ENCODE results near the gene HDAC3. TPM values are rescaled to one million over a fixed set of nuclear protein-coding genes. Genes with fewer than 3 reads are reported as not detected.

Gene HDAC3
- total RNA-seq, 2 experiments from 2014 or later, result 83.6 to 85.4 TPM

DNA sequence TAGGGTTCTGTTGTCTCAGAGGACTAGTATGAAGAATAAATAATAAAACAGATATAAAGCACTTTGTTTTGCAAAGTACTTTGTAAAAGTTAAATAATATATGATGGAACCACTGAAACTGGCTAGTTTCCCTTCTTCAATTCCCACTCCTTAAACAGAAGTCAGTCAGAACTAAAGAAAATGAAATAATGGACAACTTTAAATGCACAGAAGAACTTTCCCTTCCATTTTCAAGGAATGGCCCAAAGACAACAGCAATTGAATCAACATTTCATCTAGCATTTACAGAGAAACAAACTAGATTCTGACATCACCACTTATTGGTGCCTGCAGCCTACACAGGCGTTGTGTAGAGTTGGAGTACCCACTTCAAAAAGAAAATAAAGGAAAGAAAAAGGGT lies 34.0 kb downstream of the HDAC3 start:
- peaks cover 87% of the 10 kb centered on the region for H3K79me2 ChIP-seq (ENCODE audit: insufficient read depth, low read depth, low read length)
- no peak for TF ChIP-seq CTCF (conservative IDR thresholded peaks at IDR 0.05; ENCODE audit: low read length)
- peaks cover 16% of the 10 kb centered on the region; the same call in 1 of the 2 replicates for H3K36me3 ChIP-seq (ENCODE audit: insufficient read depth, low read length)
- no peaks in the 10 kb centered on the region for H3K9me3 ChIP-seq (ENCODE audit: low read length)
- no peak overlapping the region for H3K27ac ChIP-seq (ENCODE audit: low read depth, low read length, poor library complexity, severe bottlenecking)
- POLR2A ChIA-PET, result interaction anchor here (0.6 to 1.8 kb wide), 4 partner anchors 10 to 92 kb away, joined by 4 to 7 read pairs (median 6); no protein-coding TSS in a partner anchor
- CTCF ChIA-PET (ENCODE audit: unreplicated experiment), result interaction anchor here (1.2 kb wide), 1 partner anchor 10 kb away, joined by 3 read pairs; no protein-coding TSS in a partner anchor
- no TSS peak for BruUV-seq (replicated peaks)
- H2AFZ ChIP-seq (ENCODE audit: low read length), result no peak overlapping the region
- H3K4me2 ChIP-seq (ENCODE audit: low read length), result no peak overlapping the region
- intact Hi-C loops (cut with micrococcal nuclease; ENCODE audit: unreplicated experiment), result no loop called here
- no peak overlapping the region for H3K4me3 ChIP-seq (ENCODE audit: low read depth, low read length, poor library complexity, severe bottlenecking)
- no peaks in the 10 kb centered on the region for H3K9me2 ChIP-seq (ENCODE audit: insufficient read depth, low read length)
- H4K20me1 ChIP-seq (ENCODE audit: insufficient read depth, low read length), result peaks cover 17% of the 10 kb centered on the region
- peaks cover 52% of the 10 kb centered on the region for H3K4me1 ChIP-seq (ENCODE audit: insufficient read depth, low read length, poor library complexity, severe bottlenecking)
- no peak for DNase-seq (ENCODE audit: low spot score)

DNA sequence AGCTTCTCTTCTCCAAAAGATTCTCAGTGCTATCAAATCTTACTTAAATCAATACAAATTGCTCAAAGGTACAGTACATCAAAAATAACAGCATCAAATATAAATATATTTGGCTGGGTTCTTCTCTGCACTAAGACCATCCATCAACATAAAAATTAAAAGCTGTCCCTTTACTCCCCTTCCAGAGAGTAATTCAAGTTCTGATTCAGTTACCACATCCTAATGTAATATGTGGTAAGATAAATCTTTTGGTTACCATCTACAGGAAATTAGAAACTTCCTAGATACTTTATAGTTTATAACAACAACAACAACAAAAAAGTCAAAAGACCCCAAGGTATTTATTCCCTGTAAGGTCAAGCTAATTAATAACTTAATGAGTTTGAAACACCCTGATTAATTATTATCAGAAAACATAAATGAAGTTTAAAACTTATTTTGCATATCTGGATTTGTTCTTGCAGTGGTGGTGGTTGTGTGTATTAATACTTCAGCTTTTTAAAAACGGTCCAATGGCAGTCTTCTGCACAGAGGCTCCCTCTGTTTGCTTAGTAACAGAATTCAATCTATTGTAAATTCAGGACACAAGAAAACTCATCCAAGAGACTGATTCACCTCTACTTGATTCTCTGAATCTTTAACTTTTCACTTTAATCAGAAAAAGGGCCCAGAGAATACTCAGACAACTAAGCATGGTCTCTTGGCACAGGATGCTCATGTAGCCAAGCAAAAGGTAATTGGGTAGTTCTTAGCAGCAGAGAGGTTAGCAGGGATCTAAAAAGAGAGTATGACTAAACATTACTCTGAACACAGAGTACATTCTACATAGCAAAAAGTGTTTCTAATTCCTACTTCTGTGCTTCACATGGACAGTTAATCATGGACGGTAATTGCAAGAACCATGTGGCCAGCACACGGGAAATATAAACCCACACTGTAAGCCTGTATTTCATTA lies 38.0 kb downstream of the HDAC3 start:
- no peak for TF ChIP-seq EZH2phosphoT487 (IDR thresholded peaks at IDR 0.05; ENCODE audit: borderline replicate concordance, low read depth, low read length)
- no peak for TF ChIP-seq CTCF (conservative IDR thresholded peaks at IDR 0.05; ENCODE audit: low read length)
- Histone ChIP-seq H3K79me2 (ENCODE audit: insufficient read depth, low read depth, low read length) (peaks cover 70% of the 10 kb centered on the region), H3K27ac (ENCODE audit: low read depth, low read length, poor library complexity, severe bottlenecking) (no peak overlapping the region), H3K4me3 (ENCODE audit: low read depth, low read length, poor library complexity, severe bottlenecking) (no peak overlapping the region), H3K9me3 (ENCODE audit: low read length) (no peaks in the 10 kb centered on the region), H3K9me2 (ENCODE audit: insufficient read depth, low read length) (no peaks in the 10 kb centered on the region), H4K20me1 (ENCODE audit: insufficient read depth, low read length) (no peaks in the 10 kb centered on the region), H3K4me2 (ENCODE audit: low read length) (no peak overlapping the region), H3K36me3 (ENCODE audit: insufficient read depth, low read length) (peaks cover 32% of the 10 kb centered on the region), H2AFZ (ENCODE audit: low read length) (no peak overlapping the region), H3K4me1 (ENCODE audit: insufficient read depth, low read length, poor library complexity, severe bottlenecking) (peaks cover 22% of the 10 kb centered on the region)
- intact Hi-C loops (cut with micrococcal nuclease; ENCODE audit: unreplicated experiment), result no loop called here
- no peak for DNase-seq (ENCODE audit: low spot score)
- BruUV-seq (replicated peaks), result no TSS peak
- ChIA-PET POLR2A (interaction anchor here (0.6 to 2.1 kb wide), 7 partner anchors 8 to 994 kb away, joined by 3 to 14 read pairs (median 3); no protein-coding TSS in a partner anchor), CTCF (ENCODE audit: unreplicated experiment) (no interaction called here)

DNA sequence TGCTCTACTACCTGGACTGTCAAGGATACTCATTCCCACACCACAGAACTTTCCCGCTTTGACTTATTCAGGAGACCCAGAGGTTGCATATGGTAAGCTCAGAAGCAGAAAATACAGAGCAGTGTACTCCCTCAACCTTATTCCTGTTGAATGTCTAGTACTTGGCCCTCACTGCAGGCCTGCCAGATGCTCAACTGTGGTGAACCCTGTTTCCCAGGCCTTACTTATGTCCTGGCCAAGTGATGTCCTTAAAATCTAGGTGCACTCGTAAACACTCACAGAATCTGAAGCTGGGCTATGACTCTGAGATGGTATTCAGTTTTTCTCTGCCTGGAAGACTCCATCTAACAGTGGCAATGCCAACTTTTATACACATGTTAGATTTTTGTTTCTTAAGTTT lies 38.8 kb downstream of the HDAC3 start:
- H2AFZ ChIP-seq (ENCODE audit: low read length), result no peak overlapping the region
- no peak for DNase-seq (ENCODE audit: low spot score)
- no TSS peak for BruUV-seq (replicated peaks)
- no peaks in the 10 kb centered on the region for H3K9me2 ChIP-seq (ENCODE audit: insufficient read depth, low read length)
- no peak overlapping the region for H3K27ac ChIP-seq (ENCODE audit: low read depth, low read length, poor library complexity, severe bottlenecking)
- CTCF ChIA-PET (ENCODE audit: unreplicated experiment), result no interaction called here
- H3K4me3 ChIP-seq (ENCODE audit: low read depth, low read length, poor library complexity, severe bottlenecking), result no peak overlapping the region
- no peak overlapping the region for H3K4me2 ChIP-seq (ENCODE audit: low read length)
- H3K36me3 ChIP-seq (ENCODE audit: insufficient read depth, low read length), result peaks cover 27% of the 10 kb centered on the region
- H3K79me2 ChIP-seq (ENCODE audit: insufficient read depth, low read depth, low read length), result peaks cover 61% of the 10 kb centered on the region
- POLR2A ChIA-PET, result interaction anchor here (0.6 to 2.1 kb wide), 9 partner anchors 9 to 993 kb away, joined by 3 to 14 read pairs (median 4); no protein-coding TSS in a partner anchor
- intact Hi-C loops (cut with micrococcal nuclease; ENCODE audit: unreplicated experiment), result no loop called here
- TF ChIP-seq EZH2phosphoT487 (IDR thresholded peaks at IDR 0.05; ENCODE audit: borderline replicate concordance, low read depth, low read length), result no peak
- no peak for TF ChIP-seq CTCF (conservative IDR thresholded peaks at IDR 0.05; ENCODE audit: low read length)
- peaks cover 21% of the 10 kb centered on the region for H3K4me1 ChIP-seq (ENCODE audit: insufficient read depth, low read length, poor library complexity, severe bottlenecking)
- H4K20me1 ChIP-seq (ENCODE audit: insufficient read depth, low read length), result no peaks in the 10 kb centered on the region
- H3K9me3 ChIP-seq (ENCODE audit: low read length), result no peaks in the 10 kb centered on the region
